ENCODE measurements around the gene HSD11B1.

DNA sequence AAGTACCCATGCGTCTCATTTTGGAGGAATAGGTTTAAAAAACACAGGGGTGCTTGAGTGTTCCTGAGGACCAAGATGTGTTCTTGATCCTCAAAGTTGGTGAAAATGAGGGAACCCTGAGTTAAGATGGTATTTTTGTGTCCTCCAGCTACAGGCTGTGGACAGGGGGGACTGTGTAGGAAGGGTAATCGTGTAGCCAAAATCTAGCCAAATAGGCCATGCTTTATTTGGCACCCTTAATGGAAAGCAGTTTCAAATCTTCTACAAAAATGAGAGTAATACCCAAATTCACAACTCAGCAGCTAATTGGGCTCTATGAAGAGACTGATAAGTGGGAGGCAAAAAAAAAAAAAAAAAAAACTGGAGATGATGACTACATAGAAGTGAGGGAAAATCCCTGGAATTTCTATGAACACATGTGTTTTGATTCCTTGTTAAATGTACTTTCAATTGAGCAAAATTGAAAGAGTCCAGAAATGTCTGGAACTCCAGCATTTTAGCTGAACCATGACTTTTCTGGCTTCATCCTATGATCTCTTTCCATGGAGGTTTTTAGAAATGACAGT is 470 bp downstream of the HSD11B1 start:
- TF ChIP-seq CTCF (IDR thresholded peaks at IDR 0.05): no peak
- no peak for TF ChIP-seq POLR2A (IDR thresholded peaks at IDR 0.05)
